GM18526 (cell line): ENCODE data around the gene SALL3.

Experiments
- POLR2A ChIP-seq: IDR thresholded peaks from 3 replicates; pipeline ENCODE4 v1.6.1; 2011; ENCODE audit not compliant: insufficient read length; ENCODE audit errors: extremely low read depth

SALL3 gene

DNA sequence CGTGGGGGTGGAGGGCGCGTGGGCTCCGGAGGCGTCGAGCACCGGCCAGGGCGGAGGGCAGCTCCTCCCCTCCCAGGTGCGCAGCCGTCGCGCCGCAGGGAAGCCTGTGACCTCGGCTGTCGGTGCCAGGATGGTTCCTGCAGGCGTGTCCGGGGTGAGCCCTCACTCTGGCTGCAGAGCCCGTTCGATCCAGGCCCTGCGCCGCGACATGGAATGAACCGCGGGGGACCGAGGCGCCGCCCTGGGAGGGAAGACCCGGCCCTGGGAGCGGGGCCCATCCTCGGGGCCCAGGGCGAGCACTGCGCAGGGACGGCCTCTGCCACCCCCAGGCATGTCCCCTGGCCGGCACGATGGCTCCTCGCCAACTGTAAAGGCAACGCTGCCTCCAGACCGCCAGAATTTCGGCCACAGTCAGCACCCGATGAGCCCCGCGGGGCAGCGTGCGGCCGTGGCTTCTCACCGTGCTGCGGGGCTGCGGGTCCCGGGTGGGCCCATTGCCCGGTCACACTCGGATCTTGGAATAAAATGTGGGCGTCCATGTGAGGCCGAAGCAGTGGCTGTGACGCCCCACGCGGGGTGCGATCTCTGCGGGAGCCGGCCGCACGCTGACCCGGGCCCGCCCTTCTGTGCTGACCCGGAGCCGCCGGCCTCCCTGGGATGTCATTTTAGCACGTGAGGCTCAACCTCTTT is 26.6 kb downstream of the SALL3 start:
- no peak for TF ChIP-seq POLR2A

DNA sequence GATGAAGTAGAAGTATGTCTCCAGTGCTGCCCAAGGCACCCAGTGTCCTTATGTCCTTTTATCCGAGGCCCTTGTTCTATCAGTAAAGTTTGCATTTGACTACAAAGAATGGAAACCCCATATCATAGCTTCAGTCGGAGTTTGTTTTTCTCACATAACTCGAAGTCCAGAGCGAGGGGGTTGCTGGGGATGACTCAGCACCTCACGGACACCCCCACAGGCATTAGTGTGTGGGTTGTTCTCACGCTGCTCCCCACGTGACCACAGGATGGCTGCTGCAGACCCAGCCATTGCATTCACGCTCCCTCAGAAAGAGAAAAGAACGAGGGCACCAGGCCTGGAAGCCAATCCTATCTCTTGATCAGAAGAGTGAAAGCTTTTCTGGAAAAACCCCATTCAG is 27.8 kb downstream of the SALL3 start:
- no peak for TF ChIP-seq POLR2A

DNA sequence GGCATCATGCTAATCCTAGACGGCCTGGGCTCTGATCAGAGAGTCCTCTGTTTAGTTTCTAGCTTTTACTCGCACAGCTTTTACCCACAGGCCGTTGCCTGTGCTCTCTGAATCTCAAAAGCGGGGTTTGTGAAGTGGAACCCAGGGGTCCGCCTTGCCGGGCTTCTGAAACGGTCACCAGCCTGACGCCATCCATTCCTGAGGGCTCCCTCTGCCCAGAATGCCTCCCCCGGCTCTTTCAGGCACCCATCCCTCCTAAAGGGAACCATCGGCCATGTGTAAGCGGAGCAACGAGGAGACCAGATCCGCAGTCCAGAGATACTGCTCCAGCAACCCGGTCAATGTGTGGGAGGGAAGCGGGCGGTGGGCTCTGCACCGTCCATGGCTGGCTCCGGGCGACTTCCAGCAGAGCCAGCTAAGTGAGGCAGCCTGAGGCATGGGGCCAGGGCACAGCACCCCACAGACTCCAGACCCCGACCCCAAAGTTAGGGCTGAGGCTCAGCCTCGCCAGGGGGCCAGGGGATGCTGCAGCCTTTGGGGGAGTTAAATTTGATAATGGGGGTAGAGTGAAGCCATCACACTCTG is 28.8 kb downstream of the SALL3 start:
- TF ChIP-seq POLR2A, result no peak

DNA sequence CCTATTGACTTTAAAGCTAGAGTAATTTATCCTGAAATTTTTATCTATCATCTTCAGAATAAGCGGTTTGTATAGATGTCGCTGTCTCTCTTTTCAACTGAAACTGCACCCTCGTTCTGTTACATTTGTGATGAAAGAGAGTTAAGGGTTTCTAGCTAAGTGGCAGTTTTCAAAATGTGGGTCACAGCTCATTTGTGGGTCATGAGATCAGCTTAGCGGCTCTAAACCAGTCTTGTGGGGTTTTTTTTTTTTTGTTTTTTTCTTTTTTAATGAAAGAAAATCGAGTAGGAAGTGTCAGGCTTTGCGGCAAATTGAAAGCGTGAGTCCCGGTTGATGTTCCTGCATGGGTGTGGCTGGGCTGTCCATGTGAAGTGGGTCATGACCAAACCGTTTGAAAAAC is 31.2 kb downstream of the SALL3 start:
- no peak for TF ChIP-seq POLR2A

DNA sequence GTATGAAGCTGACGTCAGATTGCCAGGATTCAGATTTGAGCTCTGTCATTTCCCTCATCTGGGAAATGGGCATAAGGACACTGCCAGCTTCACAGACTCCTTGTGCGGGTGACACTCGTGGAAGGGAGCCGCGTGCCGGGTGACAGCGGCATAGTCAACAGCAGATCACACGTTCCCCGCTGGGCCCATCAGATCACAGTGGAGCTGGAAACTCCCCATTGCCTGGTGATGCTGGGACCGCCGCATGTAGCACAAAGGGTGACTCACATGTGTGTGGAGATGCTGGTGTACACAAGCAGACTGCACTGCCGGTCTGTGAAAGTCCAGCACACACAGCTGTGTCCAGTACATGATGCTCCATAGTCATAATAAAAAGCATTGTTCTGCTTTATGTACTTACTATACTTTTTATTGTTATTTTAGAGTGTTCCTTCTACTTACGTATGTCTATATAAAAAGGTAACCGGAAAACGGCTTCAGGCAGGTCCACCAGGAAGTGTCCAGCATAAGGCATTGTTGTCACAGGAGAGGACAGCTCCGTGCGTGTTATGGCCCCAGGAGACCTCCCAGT is 31.8 kb downstream of the SALL3 start:
- no peak for TF ChIP-seq POLR2A

- TF ChIP-seq POLR2A, result no peak
These were observed 34.3 kb downstream of the SALL3 start for GRCh38 chr18:79013869-79014268.

- no peak for TF ChIP-seq POLR2A
These were observed 39.3 kb downstream of the SALL3 start for GRCh38 chr18:79018911-79019310.

DNA sequence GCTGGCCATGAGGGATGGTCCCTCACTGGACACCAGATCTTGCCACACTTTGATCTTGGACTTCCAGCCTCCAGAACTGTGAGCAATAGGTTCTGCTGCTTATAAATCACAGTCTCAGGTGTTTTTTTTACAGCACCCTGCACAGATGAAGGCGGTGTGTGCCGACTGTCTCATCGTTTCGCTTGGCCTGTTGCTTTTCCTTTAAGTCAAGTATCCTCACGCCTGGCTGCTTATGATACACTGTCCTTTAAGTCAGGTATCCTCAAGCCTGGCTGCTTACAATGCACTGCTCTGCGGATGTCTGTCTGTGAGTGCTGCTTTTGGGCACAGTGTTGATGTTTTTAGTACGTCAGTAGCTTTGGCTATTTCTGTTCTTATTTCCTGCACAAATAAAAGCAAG is 40.3 kb downstream of the SALL3 start:
- no peak for TF ChIP-seq POLR2A

- no peak for TF ChIP-seq POLR2A
These were observed 43.0 kb downstream of the SALL3 start for GRCh38 chr18:79022603-79023002.

DNA sequence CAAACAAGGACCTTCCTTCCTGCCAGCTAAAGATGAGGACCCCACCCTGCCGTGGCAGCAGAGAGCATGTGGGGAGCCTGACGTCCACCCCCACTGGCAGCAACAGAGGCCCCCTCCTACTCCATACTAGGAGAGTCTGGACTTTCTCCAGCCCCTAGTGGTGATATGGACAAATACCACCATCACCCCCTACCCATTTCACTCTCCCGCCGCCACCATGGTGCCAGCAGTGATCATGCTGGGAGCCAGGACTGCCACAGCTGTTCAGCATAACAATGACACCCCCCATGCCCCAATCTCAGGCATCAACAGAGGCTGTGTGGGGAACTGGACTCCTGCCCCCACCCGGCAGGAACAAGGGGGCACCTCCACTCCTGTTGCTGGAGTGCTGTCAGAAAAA is 46.9 kb downstream of the SALL3 start:
- TF ChIP-seq POLR2A, result no peak

DNA sequence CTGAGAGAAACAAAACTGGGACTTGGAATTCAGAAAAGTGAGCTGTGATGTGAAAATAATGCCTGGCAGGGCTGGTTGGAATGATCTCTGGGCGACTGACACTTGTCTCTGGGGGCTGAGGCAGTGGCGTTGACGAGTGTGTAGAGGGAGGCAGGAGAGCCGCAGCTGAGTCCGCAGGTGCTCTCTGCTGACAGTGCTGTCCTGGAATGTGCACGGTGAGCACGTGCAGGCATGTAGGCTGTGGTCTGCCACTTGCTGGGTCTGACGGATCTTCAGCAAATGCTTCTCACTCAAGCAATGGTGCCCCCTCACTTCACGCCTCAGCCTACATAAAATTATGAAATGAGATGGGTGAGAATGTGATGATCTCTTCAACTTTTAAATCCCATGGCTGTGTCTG is 51.1 kb downstream of the SALL3 start:
- no peak for TF ChIP-seq POLR2A

DNA sequence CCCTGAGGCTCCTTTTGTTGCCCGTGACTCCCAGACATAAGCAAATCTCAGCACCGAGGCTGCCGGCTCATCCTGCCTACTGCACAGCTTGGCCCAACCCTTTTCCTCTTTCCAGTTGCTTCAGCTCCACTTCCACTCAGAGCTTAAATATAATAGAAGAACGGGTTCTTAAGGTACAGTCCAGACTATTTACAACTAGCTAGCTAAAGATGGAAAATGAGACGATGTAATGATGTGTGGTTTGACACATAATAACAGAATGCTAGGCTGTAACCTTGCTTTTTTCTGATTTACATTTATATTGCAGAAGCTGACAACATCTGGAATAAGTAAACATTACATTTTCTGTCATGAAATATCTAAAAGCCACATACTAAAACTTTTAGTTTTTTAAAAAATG is 62.7 kb downstream of the SALL3 start:
- TF ChIP-seq POLR2A, result no peak

GRCh38 chr18:79043288-79043687 is 63.7 kb downstream of the SALL3 start:
- no peak for TF ChIP-seq POLR2A

DNA sequence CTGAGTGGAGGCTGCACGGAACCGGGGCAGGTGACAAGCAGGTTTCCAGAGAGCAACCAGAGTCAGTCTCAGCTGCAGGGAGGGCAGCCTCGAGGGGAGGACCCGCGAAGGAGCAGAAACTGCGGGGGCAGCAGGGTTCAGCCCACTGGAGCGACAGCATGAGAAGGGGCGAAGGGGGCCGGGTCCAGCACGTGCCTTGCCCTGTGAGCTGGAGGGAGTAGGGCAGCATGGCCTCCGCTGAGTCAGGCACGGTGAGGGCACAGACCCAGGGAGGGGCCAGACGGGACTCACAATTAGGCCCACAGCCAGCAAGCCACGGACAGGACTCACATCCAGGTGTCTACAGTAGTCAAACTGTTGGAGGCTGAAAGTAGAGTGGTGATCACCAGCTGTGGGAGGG is 66.9 kb downstream of the SALL3 start:
- TF ChIP-seq POLR2A, result no peak

DNA sequence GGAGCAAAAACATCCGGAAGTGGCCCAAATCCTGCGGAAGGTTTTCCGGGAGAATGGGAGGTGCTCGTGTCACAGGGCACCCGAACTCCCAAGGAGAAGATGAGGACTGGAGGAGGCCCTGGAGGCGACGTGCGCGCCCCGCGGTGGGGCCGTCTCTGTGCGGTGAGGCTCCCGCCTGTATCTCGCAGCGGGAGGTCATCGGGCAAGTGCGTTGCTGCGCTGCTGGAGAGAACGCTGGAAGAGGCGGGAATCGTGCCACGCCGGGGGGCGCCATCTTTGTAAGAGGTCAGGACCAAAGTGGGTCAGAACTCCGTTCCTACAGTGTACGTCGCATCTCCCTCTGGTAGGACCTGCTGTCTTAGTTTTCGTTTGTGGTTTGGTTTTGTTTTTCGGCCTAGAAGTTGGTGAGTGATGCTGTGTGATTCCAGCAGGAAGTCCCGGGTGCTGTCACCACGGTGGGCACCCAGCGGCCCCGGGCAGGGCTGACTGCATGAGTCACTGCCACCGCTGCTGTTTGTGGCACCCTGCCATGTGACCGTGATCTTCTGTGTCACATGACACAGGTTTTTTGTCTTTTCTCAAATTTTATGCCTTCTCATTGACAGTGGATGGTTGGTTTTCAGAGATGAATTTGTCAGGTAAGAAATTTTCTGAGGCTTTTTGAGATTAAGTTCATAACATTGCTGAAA is 68.1 kb downstream of the SALL3 start:
- TF ChIP-seq POLR2A, result no peak

DNA sequence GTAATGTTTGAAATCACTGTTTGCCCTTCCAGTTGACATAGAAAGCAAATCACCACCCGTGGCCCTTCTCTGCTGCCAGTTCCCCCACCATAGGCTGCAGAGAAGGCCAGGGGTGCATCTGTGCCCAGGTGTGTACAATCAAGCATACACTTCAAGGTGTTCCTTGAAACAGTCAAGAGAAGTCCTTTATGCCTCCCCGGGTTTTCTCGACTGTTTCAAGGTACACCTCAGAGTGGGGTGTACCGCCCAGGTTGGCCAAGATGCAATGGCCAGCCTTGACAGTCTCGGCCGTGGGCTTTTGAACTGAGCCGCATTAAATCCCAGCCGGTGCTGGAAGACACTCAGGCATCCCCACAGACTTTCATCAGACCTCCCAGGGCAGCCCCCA is 68.6 kb downstream of the SALL3 start:
- TF ChIP-seq POLR2A, result no peak
